ENCODE measurements around the gene CUX1.

Gene CUX1

DNA sequence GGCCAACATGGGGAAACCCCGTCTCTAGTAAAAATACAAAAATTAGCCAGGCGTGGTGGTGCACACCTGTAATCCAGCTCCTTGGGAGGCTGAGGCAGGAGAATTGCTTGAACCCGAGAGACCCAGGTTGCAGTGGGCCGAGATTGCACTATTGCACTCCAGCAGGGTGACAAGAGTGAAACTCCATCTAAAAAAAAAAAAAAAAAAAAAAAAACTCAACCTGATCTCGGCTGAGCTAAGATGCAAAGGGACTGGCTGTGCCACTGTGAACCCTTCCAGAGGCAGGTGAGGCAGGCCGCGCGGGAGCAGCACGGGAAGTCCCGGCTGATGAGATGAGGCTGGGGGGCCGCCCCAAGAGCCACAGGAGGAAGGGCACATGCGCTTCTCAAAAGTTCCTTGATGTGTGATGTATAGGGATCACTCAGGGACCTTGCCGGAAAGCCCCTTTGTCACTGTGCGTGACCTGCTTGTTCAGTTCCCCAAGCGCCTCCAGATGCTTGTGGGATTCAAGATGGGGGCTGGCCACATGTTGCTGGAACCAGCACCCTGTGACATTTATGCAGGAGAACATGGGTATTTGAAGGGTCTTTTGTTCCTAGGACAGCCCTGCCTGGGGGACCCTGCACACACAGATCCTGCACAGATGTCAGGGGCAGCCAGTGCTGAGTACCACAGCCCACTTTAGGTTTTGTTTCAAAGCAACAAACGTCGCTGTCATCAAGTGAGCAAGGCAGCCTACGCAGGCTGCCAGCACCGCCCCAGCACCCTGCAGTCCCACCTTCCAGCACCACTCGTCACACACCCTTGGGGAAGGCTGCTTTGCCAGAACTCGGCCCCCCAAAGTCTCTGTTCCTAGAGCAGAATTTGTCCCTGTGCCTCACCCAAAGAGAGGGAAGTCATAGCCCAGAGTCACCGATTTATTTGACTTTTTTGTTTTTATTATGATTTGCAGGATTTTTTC lies 394.4 kb downstream of the CUX1 start:
- TF ChIP-seq EP300 (IDR thresholded peaks at IDR 0.05; ENCODE audit: borderline replicate concordance) (no peak), NFIC (IDR thresholded peaks at IDR 0.05) (no peak)

DNA sequence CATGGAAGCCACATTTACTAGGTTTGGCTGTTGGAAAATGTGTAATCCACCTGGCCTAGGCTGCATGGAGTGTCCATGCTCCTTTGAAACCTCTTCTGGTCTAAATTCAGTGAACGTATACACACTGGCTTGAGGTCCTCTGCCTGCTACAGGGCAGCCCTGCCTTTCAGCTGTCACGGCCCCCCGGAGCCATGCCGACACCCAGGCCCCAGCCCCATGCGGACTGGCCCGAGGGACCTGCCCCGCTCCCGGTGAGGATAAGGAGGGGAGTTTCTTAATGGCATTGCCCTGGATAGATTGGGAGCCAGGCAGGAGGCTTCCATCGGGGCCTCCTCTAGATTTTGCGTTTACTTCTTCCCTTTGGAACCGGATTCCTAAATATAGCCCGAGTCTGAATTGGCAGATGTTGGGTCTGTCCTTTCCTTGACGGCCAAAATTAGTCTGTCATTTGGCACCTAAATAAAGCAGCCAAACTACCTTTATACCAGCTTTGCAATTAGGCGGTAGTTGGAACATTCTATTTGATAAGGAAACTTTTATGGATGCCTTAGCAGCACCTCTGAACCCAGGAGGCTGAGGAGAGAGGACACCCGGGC lies 397.1 kb downstream of the CUX1 start:
- TF ChIP-seq EGR1 (IDR thresholded peaks at IDR 0.05): no peak
- TF ChIP-seq TAF1 (IDR thresholded peaks at IDR 0.05; ENCODE audit: low read depth): no peak
- TF ChIP-seq TEAD4 (IDR thresholded peaks at IDR 0.05): no peak
- TF ChIP-seq CEBPB (IDR thresholded peaks at IDR 0.05): no peak
- TF ChIP-seq NFIC (IDR thresholded peaks at IDR 0.05): no peak
- no peak for TF ChIP-seq FOXM1 (IDR thresholded peaks at IDR 0.05; ENCODE audit: borderline replicate concordance, low read depth)
- TF ChIP-seq TCF12 (IDR thresholded peaks at IDR 0.05; ENCODE audit: low read depth): no peak
- TF ChIP-seq EP300 (IDR thresholded peaks at IDR 0.05; ENCODE audit: borderline replicate concordance): no peak
- TF ChIP-seq YY1 (IDR thresholded peaks at IDR 0.05; ENCODE audit: low read depth): no peak
- TF ChIP-seq CREB1 (IDR thresholded peaks at IDR 0.05; ENCODE audit: low read depth): no peak
- no peak for TF ChIP-seq RAD21 (IDR thresholded peaks at IDR 0.05; ENCODE audit: low read depth)
- TF ChIP-seq, protein P1, sequence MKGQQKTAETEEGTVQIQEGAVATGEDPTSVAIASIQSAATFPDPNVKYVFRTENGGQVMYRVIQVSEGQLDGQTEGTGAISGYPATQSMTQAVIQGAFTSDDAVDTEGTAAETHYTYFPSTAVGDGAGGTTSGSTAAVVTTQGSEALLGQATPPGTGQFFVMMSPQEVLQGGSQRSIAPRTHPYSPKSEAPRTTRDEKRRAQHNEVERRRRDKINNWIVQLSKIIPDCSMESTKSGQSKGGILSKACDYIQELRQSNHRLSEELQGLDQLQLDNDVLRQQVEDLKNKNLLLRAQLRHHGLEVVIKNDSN (IDR thresholded peaks at IDR 0.05): no peak
- TF ChIP-seq, protein P2, sequence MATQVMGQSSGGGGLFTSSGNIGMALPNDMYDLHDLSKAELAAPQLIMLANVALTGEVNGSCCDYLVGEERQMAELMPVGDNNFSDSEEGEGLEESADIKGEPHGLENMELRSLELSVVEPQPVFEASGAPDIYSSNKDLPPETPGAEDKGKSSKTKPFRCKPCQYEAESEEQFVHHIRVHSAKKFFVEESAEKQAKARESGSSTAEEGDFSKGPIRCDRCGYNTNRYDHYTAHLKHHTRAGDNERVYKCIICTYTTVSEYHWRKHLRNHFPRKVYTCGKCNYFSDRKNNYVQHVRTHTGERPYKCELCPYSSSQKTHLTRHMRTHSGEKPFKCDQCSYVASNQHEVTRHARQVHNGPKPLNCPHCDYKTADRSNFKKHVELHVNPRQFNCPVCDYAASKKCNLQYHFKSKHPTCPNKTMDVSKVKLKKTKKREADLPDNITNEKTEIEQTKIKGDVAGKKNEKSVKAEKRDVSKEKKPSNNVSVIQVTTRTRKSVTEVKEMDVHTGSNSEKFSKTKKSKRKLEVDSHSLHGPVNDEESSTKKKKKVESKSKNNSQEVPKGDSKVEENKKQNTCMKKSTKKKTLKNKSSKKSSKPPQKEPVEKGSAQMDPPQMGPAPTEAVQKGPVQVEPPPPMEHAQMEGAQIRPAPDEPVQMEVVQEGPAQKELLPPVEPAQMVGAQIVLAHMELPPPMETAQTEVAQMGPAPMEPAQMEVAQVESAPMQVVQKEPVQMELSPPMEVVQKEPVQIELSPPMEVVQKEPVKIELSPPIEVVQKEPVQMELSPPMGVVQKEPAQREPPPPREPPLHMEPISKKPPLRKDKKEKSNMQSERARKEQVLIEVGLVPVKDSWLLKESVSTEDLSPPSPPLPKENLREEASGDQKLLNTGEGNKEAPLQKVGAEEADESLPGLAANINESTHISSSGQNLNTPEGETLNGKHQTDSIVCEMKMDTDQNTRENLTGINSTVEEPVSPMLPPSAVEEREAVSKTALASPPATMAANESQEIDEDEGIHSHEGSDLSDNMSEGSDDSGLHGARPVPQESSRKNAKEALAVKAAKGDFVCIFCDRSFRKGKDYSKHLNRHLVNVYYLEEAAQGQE (IDR thresholded peaks at IDR 0.05; ENCODE audit: low read depth): no peak
- TF ChIP-seq, protein P3, sequence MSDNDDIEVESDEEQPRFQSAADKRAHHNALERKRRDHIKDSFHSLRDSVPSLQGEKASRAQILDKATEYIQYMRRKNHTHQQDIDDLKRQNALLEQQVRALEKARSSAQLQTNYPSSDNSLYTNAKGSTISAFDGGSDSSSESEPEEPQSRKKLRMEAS (IDR thresholded peaks at IDR 0.05): no peak
- no peak for TF ChIP-seq ZBTB7A (IDR thresholded peaks at IDR 0.05; ENCODE audit: low read depth)

DNA sequence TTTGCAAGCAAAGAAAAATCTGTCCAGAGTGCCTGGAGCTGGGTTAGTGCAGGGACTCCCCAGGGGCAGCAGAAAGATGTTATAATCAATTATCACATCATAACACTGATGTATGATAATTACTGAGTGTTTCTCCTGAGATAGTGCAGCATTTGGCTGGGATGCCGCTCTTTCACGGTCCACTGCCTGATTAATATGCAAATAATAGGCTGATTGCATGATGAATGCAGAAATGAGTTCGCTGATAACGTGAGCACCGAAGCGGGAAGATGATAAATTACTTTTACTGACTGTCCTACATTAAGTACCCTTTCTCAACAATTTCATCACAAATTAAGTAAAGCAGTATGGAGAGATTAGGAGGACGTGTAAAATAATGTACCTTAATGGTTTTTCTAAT lies 397.8 kb downstream of the CUX1 start:
- TF ChIP-seq EGR1 (IDR thresholded peaks at IDR 0.05): no peak
- TF ChIP-seq, protein P3 (IDR thresholded peaks at IDR 0.05): no peak
- TF ChIP-seq YY1 (IDR thresholded peaks at IDR 0.05; ENCODE audit: low read depth): no peak
- TF ChIP-seq, protein P2 (IDR thresholded peaks at IDR 0.05; ENCODE audit: low read depth): no peak
- no peak for TF ChIP-seq TEAD4 (IDR thresholded peaks at IDR 0.05)
- no peak for TF ChIP-seq CEBPB (IDR thresholded peaks at IDR 0.05)
- TF ChIP-seq TAF1 (IDR thresholded peaks at IDR 0.05; ENCODE audit: low read depth): no peak
- TF ChIP-seq TCF12 (IDR thresholded peaks at IDR 0.05; ENCODE audit: low read depth): no peak
- no peak for TF ChIP-seq NFIC (IDR thresholded peaks at IDR 0.05)
- no peak for TF ChIP-seq EP300 (IDR thresholded peaks at IDR 0.05; ENCODE audit: borderline replicate concordance)
- no peak for TF ChIP-seq ZBTB7A (IDR thresholded peaks at IDR 0.05; ENCODE audit: low read depth)
- TF ChIP-seq RAD21 (IDR thresholded peaks at IDR 0.05; ENCODE audit: low read depth): no peak
- no peak for TF ChIP-seq CREB1 (IDR thresholded peaks at IDR 0.05; ENCODE audit: low read depth)
- no peak for TF ChIP-seq FOXM1 (IDR thresholded peaks at IDR 0.05; ENCODE audit: borderline replicate concordance, low read depth)
- TF ChIP-seq, protein P1 (IDR thresholded peaks at IDR 0.05): no peak

DNA sequence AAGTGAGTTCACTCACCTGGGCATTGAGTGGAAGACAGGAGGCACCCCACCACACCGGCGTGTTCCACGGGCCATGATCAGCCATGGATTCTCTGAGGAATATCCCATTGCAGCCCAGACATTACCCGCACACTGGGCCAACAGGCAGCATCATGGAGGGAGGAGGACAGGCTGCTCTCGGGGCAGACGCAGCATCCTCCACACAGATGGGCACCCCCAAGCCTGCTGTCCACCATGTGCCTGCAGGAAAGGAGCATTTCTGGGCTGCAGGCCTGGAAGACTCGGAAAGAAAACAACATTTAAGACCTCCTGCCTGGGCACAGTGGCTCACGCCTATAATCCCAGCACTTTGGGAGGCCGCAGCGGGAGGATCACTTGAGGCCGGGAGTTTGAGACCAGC lies 398.3 kb downstream of the CUX1 start:
- TF ChIP-seq NFIC (IDR thresholded peaks at IDR 0.05): no peak
- no peak for TF ChIP-seq EGR1 (IDR thresholded peaks at IDR 0.05)
- TF ChIP-seq TEAD4 (IDR thresholded peaks at IDR 0.05): no peak
- no peak for TF ChIP-seq RAD21 (IDR thresholded peaks at IDR 0.05; ENCODE audit: low read depth)
- TF ChIP-seq, protein P2 (IDR thresholded peaks at IDR 0.05; ENCODE audit: low read depth): no peak
- TF ChIP-seq, protein P1 (IDR thresholded peaks at IDR 0.05): no peak
- TF ChIP-seq TCF12 (IDR thresholded peaks at IDR 0.05; ENCODE audit: low read depth): no peak
